ENCODE measurements around the gene RALGAPA2.

GRCh38 chr20:20711413-20711812 lies 1.0 kb downstream of the RALGAPA2 start:
- TF ChIP-seq CTCF (IDR thresholded peaks at IDR 0.05) (no peak), POLR2A (IDR thresholded peaks at IDR 0.05) (no peak)

Data from testis (tissue), 2 donors.